ENCODE data around the gene MYH14.
A peak's percentile ranks its signal among the peaks of the same experiment; 100 is the strongest.

Gene MYH14

DNA sequence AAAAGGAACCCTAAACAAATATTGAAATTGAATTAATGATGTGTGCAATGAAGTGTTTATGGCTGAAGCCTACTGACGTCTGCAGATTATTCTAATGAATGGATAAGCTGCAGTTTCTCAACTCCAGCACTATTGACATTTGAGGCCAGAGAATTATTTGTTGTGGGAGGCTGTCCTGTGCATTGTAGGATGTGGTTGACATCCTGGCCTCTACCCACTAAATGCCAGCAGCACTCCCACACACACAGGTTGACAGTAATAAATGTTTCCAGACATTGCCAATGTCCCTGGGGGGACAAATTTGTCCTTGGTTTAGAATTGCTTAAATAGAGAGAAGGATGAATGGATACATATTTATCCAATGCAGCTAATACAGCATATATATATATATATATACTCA, 19.2 kb upstream of the MYH14 start:
- Histone ChIP-seq H3K36me3 (replicated peaks; ENCODE audit: low read depth, low read length) (no peaks in the 10 kb centered on the region), H3K79me2 (ENCODE audit: low read length) (no peaks in the 10 kb centered on the region), H3K9me3 (ENCODE audit: insufficient read depth, low read length) (no peaks in the 10 kb centered on the region), H3K4me2 (ENCODE audit: low read length) (no peak overlapping the region), H3K4me1 (ENCODE audit: low read length) (peaks cover 8% of the 10 kb centered on the region), H3K9ac (ENCODE audit: low read length) (no peak overlapping the region), H3K27me3 (ENCODE audit: low read depth, low read length) (no peaks in the 10 kb centered on the region), H4K20me1 (ENCODE audit: insufficient read depth, low read length) (no peaks in the 10 kb centered on the region), H2AFZ (ENCODE audit: low read depth, low read length) (no peak overlapping the region), H3K4me3 (ENCODE audit: low read length) (no peak overlapping the region), H3K27ac (ENCODE audit: low read length) (no peak overlapping the region)
- TF ChIP-seq, protein P1, sequence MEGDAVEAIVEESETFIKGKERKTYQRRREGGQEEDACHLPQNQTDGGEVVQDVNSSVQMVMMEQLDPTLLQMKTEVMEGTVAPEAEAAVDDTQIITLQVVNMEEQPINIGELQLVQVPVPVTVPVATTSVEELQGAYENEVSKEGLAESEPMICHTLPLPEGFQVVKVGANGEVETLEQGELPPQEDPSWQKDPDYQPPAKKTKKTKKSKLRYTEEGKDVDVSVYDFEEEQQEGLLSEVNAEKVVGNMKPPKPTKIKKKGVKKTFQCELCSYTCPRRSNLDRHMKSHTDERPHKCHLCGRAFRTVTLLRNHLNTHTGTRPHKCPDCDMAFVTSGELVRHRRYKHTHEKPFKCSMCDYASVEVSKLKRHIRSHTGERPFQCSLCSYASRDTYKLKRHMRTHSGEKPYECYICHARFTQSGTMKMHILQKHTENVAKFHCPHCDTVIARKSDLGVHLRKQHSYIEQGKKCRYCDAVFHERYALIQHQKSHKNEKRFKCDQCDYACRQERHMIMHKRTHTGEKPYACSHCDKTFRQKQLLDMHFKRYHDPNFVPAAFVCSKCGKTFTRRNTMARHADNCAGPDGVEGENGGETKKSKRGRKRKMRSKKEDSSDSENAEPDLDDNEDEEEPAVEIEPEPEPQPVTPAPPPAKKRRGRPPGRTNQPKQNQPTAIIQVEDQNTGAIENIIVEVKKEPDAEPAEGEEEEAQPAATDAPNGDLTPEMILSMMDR (IDR thresholded peaks at IDR 0.05; ENCODE audit: low read depth, low read length): no peak
- TF ChIP-seq EZH2phosphoT487 (IDR thresholded peaks at IDR 0.05; ENCODE audit: low read depth): no peak

DNA sequence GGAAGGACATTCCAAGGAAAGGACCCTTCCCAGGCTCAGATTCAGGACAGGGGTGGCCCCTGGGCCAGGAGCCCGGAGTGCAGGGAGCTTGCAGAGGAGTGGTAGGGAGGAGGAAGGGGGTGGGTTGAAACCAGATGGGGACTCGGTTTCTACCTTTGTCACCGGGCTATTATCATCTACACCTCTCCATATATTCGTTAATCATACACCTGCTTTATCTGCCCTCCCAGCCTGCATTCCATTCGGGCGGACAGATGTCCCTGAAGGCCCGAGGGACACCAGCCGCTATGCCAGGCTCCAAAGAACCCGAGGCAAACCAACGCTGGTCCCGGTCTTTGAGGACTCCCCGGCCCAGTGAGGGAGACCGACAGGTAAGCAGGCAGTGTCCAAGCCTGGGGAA, 15.5 kb upstream of the MYH14 start:
- 0 out of 2 replicates have a peak, but pooled peaks cover 5% of the 10 kb centered on the region for H3K27me3 ChIP-seq (ENCODE audit: low read depth, low read length)
- H3K9ac ChIP-seq (ENCODE audit: low read length): no peak overlapping the region
- no peak overlapping the region for H3K4me2 ChIP-seq (ENCODE audit: low read length)
- H2AFZ ChIP-seq (ENCODE audit: low read depth, low read length): no peak overlapping the region
- no peak overlapping the region for H3K27ac ChIP-seq (ENCODE audit: low read length)
- no peak overlapping the region for H3K4me3 ChIP-seq (ENCODE audit: low read length)
- H4K20me1 ChIP-seq (ENCODE audit: insufficient read depth, low read length): no peaks in the 10 kb centered on the region
- H3K9me3 ChIP-seq (ENCODE audit: insufficient read depth, low read length): no peaks in the 10 kb centered on the region; the same call in 1 of the 2 replicates
- TF ChIP-seq EZH2phosphoT487 (IDR thresholded peaks at IDR 0.05; ENCODE audit: low read depth): no peak
- TF ChIP-seq, protein P1 (IDR thresholded peaks at IDR 0.05; ENCODE audit: low read depth, low read length): no peak
- no peaks in the 10 kb centered on the region for H3K79me2 ChIP-seq (ENCODE audit: low read length)
- H3K36me3 ChIP-seq (replicated peaks; ENCODE audit: low read depth, low read length): no peaks in the 10 kb centered on the region
- peaks cover 23% of the 10 kb centered on the region for H3K4me1 ChIP-seq (ENCODE audit: low read length)

DNA sequence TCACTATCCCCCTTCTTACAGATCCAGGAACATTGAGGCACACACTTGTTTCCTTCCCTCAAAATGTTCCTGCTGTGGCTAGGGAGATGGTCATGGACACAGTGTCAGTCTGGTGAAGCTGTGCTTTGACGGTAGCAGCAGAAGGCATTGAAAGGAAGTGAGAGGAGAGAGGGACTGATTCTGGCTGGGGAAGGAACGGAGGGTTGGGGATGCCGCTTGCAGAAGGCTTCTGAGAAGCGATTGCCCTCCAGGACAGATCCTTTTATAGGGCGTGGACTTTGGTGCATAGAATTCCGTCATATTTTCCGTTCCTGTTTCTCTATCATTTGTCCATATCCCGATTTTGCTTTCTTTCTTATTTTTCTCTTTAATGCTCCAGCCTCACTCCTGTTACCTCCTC, 14.1 kb upstream of the MYH14 start:
- 0 out of 2 replicates have a peak, but pooled peaks cover 9% of the 10 kb centered on the region for H3K27me3 ChIP-seq (ENCODE audit: low read depth, low read length)
- H3K36me3 ChIP-seq (replicated peaks; ENCODE audit: low read depth, low read length): no peaks in the 10 kb centered on the region
- no peak overlapping the region for H3K4me2 ChIP-seq (ENCODE audit: low read length)
- no peaks in the 10 kb centered on the region for H3K79me2 ChIP-seq (ENCODE audit: low read length)
- H3K9ac ChIP-seq (ENCODE audit: low read length): no peak overlapping the region
- no peaks in the 10 kb centered on the region; the same call in 1 of the 2 replicates for H3K9me3 ChIP-seq (ENCODE audit: insufficient read depth, low read length)
- TF ChIP-seq, protein P1 (IDR thresholded peaks at IDR 0.05; ENCODE audit: low read depth, low read length): no peak
- TF ChIP-seq EZH2phosphoT487 (IDR thresholded peaks at IDR 0.05; ENCODE audit: low read depth): no peak
- no peaks in the 10 kb centered on the region for H4K20me1 ChIP-seq (ENCODE audit: insufficient read depth, low read length)
- H3K4me3 ChIP-seq (ENCODE audit: low read length): no peak overlapping the region
- H3K4me1 ChIP-seq (ENCODE audit: low read length): peaks cover 23% of the 10 kb centered on the region
- H2AFZ ChIP-seq (ENCODE audit: low read depth, low read length): no peak overlapping the region
- no peak overlapping the region for H3K27ac ChIP-seq (ENCODE audit: low read length)

DNA sequence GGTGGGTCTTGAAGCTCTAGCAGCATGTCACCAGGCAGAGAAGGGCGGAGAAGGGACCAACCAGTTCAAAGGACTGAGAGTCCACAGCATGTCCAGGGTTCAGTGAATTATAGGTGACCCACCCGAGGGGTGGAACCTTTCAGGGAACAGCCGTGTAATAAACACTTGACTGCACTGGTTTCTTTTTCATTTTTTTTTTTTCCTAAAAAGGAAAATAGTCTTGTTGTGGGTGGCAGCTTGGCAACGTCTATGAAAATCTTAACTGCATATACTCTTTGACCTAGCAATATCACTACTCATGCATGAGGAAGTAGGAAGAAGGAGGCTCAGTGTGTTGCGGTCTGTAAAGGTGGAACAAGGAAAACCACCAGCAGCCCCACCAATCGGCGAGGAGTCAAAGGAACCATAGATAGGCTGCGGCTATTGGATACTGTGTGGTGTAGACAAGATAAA, 13.0 kb upstream of the MYH14 start:
- Histone ChIP-seq H4K20me1 (ENCODE audit: insufficient read depth, low read length) (no peaks in the 10 kb centered on the region), H2AFZ (ENCODE audit: low read depth, low read length) (no peak overlapping the region), H3K9me3 (ENCODE audit: insufficient read depth, low read length) (no peaks in the 10 kb centered on the region; the same call in 1 of the 2 replicates), H3K4me2 (ENCODE audit: low read length) (peak overlapping the region; percentile 57), H3K4me3 (ENCODE audit: low read length) (peak overlapping the region; percentile 34; the same call in 1 of the 2 replicates), H3K27me3 (ENCODE audit: low read depth, low read length) (peaks cover 16% of the 10 kb centered on the region), H3K9ac (ENCODE audit: low read length) (peak overlapping the region; percentile 31; the same call in 1 of the 2 replicates), H3K79me2 (ENCODE audit: low read length) (no peaks in the 10 kb centered on the region), H3K27ac (ENCODE audit: low read length) (peak overlapping the region; percentile 66), H3K4me1 (ENCODE audit: low read length) (peaks cover 29% of the 10 kb centered on the region), H3K36me3 (replicated peaks; ENCODE audit: low read depth, low read length) (no peaks in the 10 kb centered on the region)
- TF ChIP-seq, protein P1 (IDR thresholded peaks at IDR 0.05; ENCODE audit: low read depth, low read length): no peak
- no peak for TF ChIP-seq EZH2phosphoT487 (IDR thresholded peaks at IDR 0.05; ENCODE audit: low read depth)
